Renal pelvis (tissue), 4 donors: ENCODE data around the gene ZNF385C. TPM values are rescaled to one million over a fixed set of nuclear protein-coding genes. Genes with fewer than 3 reads are reported as not detected.

ENCODE experiments used
- DNase-seq: peaks from one replicate; pipeline ENCODE4 v3.0.0-alpha.2; 2013
- polyA plus RNA-seq, 3 donors: library from polyadenylated mRNA; unstranded; fragments of 120-200 nt; gene quantifications; one replicate each; pipeline ENCODE4 v1.2.1, GENCODE V29; 2013; ENCODE audit not compliant: insufficient read length in 3 of 3

ZNF385C gene
- polyA plus RNA-seq, 3 donors = 6.3 to 9.0 (median 6.9) TPM

DNA sequence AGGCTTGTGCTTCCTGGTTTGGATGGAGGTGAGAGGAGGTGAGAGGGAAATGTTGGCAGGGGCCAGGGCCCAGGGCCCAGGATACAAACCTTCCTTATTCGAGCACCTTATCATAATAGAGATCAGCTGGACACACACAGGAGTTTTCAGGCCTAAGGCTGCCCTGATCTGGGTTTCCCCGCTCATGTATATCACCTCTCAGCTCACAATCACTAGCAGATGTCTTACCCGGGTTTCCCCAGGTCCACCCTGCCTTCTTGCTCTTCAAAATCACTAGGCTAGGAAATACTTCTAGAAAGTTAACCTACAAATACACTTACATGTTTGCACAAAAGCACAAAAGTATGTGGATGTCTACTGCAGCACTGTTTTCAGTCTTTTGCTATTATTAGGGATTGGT lies 28.6 kb upstream of the ZNF385C start:
- DNase-seq = no peak

- DNase-seq = no peak
These were observed 27.3 kb upstream of the ZNF385C start for GRCh38 chr17:42125565-42125964.

- no peak for DNase-seq
These were observed 26.0 kb upstream of the ZNF385C start for GRCh38 chr17:42124256-42124655.

GRCh38 chr17:42122371-42123303 lies 24.4 kb upstream of the ZNF385C start, which contains the start of gene HSPB9:
Gene HSPB9 (plus strand): TSS chr17:42122804. CDS start chr17:42122851, 47 bp downstream.
- no peak for DNase-seq

GRCh38 chr17:42120770-42121769 lies 22.8 kb upstream of the ZNF385C start, which contains the start of gene KAT2A:
Gene KAT2A (minus strand): TSS chr17:42121367. CDS start chr17:42121304, 63 bp downstream.
- peak; percentile 71 for DNase-seq

DNA sequence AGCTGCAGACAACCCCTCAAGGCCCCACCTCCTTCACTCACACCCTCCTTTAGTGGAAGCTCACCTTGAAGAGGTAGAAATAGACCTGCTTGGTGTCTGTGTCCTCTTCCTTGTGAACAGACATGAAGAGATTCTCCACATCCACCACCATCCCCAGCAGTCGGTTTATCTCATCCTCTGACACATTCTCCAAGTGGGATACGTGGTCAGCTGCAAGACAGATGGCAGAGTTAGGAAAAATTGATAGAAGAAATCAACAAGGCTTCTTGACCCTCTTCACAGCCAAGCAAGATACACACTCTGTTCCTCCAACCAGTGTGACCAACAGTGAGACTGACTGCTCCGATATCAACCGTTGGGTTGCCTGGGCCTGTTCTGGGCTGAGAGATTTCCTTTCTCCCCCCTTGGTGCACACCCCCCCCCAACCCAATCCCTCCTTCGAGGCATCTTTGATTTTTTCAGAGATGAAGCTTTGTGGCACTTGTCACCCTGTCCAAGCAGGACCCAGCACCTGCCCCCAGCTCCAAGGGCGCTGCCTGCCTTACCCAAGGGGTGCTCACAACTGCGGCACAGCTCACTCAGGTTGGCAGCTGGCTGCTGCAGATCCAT lies 22.0 kb upstream of the ZNF385C start:
- DNase-seq = no peak

GRCh38 chr17:42119301-42119700 lies 21.0 kb upstream of the ZNF385C start:
- DNase-seq = no peak

GRCh38 chr17:42118545-42118944 lies 20.3 kb upstream of the ZNF385C start:
- no peak for DNase-seq

- DNase-seq = no peak
These were observed 19.8 kb upstream of the ZNF385C start for GRCh38 chr17:42118126-42118510.

DNA sequence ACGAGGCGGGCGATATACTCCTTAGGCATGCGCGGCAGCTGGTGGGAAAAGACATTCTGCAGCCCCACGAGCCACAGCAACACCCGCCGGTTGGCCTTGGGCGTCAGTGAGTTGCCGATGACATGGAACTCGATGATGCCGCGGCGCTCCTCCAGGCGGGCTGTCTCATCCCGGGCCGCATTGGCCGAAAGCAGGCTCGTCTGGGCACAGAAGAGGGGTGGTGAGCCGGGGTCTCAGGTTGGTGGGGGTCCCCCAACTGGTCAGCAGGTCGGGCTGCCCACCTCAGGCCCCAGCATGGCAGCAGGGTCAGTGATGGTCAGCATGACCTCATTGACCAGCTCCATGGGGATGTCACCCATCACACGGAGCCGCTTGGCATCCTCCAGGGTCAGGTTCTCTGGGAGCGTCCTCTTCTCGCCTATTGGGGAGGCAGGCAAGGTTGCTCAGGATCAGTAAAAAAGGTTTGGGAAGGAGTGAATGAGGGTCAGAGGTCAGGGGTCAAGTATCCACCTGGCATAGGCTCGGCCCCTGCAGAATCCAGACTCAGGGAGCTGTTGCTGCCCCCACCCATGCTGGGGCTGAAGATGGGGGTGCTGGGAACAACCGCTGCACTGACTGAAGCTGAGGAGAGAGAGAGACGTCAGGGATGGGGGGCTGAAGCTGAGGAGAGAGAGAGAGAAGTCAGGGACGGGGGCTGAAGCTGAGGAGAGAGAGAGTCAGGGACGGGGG lies 19.3 kb upstream of the ZNF385C start:
- DNase-seq = no peak

GRCh38 chr17:42116705-42117396 lies 18.6 kb upstream of the ZNF385C start:
- DNase-seq = peak; percentile 80

DNA sequence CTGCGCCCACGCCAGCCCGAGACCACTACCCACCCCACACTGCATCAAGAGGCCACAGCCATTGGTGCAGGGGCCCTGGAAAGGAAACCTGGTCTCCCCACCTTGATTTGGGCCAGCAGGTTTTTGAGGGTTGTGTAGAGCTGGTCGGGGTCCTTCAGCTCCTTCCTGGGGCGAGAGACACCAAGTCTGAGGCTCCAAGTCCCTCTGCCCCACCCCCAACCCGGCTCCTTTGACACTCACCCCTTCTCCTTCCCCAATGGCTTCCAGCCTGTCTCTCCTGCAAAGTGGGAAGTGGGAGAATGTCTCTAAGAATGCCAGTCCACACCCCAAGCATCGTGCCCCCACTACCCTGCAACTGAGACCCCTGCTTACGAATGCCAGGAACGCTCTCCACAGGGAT lies 15.8 kb upstream of the ZNF385C start:
- no peak for DNase-seq

DNA sequence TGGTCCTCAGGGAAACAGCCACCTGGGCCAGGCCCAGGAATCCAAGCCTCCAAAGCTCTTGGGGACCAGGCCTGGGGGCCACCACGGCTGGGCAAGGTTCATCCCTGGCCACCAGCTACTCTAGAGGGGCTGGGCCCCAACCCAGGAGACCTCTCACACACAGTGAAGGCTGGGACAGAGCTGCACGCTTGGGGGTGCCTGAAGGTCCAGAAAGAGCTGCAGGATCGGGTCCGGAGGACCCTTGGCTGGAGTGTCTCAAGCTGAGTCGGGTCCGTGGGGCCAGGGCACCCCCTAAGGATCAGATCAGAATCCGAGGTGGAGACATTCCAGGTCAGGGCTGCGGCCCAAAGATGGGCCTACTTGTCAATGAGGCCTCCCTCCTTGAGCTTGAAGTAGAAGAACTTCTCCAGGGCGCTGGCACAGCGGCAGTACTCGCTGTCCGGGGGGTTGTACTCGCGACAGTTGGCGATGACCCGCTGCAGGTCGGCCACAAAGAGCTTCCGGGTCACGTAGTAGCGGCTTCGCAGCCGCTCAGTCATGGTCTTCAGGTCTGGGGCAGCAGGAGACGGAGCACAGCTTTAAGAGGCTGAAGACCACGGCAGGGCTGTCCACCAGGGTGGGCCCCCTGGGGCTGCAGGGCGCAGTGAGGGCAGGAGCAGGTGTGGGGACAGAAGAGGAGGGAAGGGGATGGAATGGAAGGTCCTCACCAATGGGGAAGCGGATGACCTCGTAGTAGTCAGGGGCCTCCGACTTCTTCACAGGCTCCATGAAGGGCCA lies 15.2 kb upstream of the ZNF385C start:
- DNase-seq = no peak

- DNase-seq = peak; percentile 77
These were observed 14.4 kb upstream of the ZNF385C start, which contains the start of gene DHX58 for GRCh38 chr17:42112552-42113176. Gene DHX58 (minus strand): TSS chr17:42112714. CDS start chr17:42111892, 822 bp downstream.

DNA sequence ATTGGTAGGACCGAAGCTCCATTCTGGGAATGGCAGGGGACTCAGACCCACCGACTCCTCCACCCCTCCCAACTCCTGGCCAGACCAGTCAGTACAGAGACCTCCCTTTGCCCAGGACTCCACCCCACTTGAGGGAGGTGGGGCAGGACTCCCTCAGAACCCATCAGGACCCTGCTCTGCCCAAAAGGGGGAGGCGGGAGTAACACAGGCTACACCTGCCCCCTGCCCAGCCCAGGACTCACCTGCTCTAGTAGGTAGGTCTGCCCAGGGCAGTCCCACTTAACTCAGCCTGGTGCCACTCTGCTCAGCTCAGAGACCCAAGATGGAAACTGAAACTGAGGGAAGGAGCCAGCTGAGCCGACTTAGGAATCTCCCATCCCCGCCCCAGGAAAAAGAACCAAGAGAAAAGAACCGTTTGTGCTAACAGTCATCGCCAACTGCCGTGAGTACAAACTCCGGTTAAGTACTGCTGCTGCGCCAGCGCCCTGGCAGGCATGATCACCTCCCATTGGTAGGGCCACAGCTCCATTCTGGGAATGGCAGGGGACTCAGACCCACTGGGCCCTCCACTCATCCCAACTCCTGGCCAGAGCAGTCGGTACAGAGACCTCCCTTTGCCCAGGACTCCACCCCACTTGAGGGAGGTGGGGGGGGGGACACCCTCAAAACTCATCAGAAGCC lies 13.7 kb upstream of the ZNF385C start:
- DNase-seq = no peak

DNA sequence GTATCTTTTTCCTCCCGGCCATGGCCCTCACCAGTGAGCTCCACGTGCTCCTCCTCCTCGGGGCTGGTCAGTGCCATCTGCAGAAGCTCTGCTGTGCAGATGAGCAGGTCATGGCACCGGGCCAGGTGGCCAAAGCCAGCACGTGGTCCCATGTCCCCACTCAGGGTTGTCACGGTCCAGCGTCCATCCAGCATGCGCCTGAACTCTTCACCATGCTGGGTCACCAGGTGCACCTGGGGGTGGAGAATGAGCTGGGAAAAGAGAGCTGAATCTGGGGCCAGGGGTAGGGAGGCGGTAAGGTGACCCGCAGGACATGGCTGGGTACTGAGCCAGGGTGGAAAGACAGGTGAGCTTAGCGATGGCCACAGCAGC lies 13.0 kb upstream of the ZNF385C start:
- DNase-seq = no peak

DNA sequence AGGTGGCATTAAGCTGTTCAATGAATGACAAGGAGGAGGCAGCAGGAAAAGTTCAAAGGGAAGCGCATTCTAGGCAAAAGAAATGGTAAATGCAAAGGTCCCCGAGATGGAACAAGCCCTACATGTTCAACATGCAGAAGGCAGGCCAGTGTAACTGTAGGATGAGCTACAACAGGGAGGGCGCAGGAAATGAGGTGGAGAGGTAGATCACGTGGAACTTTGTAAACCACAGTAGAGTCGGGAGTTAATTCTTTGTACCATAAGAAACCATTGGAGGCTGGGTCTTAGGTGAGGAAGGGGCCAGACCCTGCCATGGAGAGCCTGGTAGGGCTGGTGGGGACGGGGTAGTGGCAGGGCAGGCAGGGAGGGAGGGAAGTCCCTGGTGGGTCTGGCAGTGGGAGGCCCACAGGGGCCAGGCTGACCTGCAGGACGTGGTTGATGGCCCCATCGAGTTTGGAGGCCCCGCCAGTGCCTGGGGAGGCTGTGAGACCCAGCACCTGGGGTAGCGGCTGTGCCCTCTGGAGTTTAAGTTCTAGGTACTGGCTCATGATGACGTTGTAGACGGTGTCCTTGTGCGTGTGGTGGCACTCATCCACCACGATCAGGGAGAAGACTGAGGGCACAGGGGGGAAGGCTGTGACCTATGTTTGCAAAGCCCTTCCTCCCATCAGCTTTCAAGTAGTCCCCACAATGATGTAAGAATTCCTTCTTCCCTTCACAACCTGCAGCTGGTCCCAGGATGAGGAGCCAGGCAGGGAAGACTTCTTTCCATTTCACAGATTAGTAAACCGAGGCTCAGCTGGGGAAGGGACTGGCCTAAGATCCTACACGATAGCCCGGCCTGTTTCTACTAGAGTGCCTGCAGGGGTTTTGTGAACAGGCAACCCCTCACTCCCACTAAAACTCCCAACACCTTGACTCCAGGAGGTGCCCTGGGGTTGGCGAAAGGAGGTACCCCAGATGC lies 12.3 kb upstream of the ZNF385C start:
- DNase-seq = no peak
